Suppressor macrophage treated with lipopolysaccharide for 4 hours (primary cell): ENCODE data around the gene TMEM229B.
A peak's percentile ranks its signal among the peaks of the same experiment; 100 is the strongest.

Experiments used
- DNase-seq: peaks from one replicate; pipeline ENCODE4 v3.0.0-alpha.2; 2020

Gene TMEM229B

GRCh38 chr14:67487937-67488893 is at the start of gene TMEM229B:
Gene TMEM229B, minus strand, starts transcription at chr14:67488721. Its CDS starts 14,798 bp downstream, at chr14:67473923.
- DNase-seq = peak; percentile 78

GRCh38 chr14:67537736-67538135 is 49.2 kb upstream of the TMEM229B start:
- no peak for DNase-seq

- DNase-seq = no peak
Observed at GRCh38 chr14:67536087-67536486, 47.6 kb upstream of the TMEM229B start.

- DNase-seq = no peak
Observed at GRCh38 chr14:67533754-67534085, 45.2 kb upstream of the TMEM229B start.

GRCh38 chr14:67532998-67533753 is 44.7 kb upstream of the TMEM229B start, which contains the start of gene PLEKHH1:
Gene PLEKHH1, plus strand, starts transcription at chr14:67533290. Its CDS starts 8,578 bp downstream, at chr14:67541868.
- peak; percentile 81 for DNase-seq

GRCh38 chr14:67532606-67532997 is 44.1 kb upstream of the TMEM229B start:
- no peak for DNase-seq

GRCh38 chr14:67529947-67530935 is 41.7 kb upstream of the TMEM229B start:
- DNase-seq = no peak

- DNase-seq = no peak
Observed at GRCh38 chr14:67528276-67528675, 39.8 kb upstream of the TMEM229B start.

GRCh38 chr14:67527756-67528155 is 39.2 kb upstream of the TMEM229B start:
- no peak for DNase-seq

- peak; percentile 56 for DNase-seq
Observed at GRCh38 chr14:67526676-67527459, 38.3 kb upstream of the TMEM229B start.

- no peak for DNase-seq
Observed at GRCh38 chr14:67526181-67526580, 37.7 kb upstream of the TMEM229B start.

GRCh38 chr14:67525389-67525788 is 36.9 kb upstream of the TMEM229B start:
- DNase-seq = no peak

GRCh38 chr14:67524634-67524963 is 36.1 kb upstream of the TMEM229B start:
- DNase-seq = no peak

- peak; percentile 17 for DNase-seq
Observed at GRCh38 chr14:67523764-67524633, 35.5 kb upstream of the TMEM229B start.

GRCh38 chr14:67522270-67522669 is 33.7 kb upstream of the TMEM229B start:
- no peak for DNase-seq

GRCh38 chr14:67520482-67520881 is 32.0 kb upstream of the TMEM229B start:
- no peak for DNase-seq

GRCh38 chr14:67519406-67519805 is 30.9 kb upstream of the TMEM229B start:
- DNase-seq = no peak

GRCh38 chr14:67517083-67517482 is 28.6 kb upstream of the TMEM229B start:
- DNase-seq = no peak

GRCh38 chr14:67516676-67517075 is 28.2 kb upstream of the TMEM229B start:
- peak; percentile 51 for DNase-seq

GRCh38 chr14:67515386-67516079 is 27.0 kb upstream of the TMEM229B start:
- peak; percentile 33 for DNase-seq
